Amniotic stem cell (primary cell): ENCODE data around the gene C2orf66.
A peak's percentile ranks its signal among the peaks of the same experiment; 100 is the strongest.

ENCODE experiments used
- DNase-seq: peaks from one replicate; lab custom pipeline; 2025; lab: John Stamatoyannopoulos, UW

C2orf66 gene

DNA sequence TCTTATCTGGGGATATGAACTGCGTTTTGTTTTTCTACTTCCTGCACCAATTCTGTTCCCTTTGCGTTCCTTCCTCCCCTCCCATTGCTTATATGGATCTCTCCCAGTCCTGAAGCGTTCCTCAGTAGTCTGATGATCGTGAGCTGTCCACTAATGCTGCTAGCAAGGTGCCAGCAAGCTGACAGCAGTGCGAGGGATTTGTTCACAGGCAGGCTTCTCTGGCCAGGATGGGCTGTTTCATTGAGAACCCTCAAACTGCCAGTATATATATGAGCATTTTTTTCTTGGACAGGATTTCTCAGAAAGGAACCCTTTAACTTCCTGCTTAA is 49.8 kb downstream of the C2orf66 start:
- DNase-seq, result no peak

DNA sequence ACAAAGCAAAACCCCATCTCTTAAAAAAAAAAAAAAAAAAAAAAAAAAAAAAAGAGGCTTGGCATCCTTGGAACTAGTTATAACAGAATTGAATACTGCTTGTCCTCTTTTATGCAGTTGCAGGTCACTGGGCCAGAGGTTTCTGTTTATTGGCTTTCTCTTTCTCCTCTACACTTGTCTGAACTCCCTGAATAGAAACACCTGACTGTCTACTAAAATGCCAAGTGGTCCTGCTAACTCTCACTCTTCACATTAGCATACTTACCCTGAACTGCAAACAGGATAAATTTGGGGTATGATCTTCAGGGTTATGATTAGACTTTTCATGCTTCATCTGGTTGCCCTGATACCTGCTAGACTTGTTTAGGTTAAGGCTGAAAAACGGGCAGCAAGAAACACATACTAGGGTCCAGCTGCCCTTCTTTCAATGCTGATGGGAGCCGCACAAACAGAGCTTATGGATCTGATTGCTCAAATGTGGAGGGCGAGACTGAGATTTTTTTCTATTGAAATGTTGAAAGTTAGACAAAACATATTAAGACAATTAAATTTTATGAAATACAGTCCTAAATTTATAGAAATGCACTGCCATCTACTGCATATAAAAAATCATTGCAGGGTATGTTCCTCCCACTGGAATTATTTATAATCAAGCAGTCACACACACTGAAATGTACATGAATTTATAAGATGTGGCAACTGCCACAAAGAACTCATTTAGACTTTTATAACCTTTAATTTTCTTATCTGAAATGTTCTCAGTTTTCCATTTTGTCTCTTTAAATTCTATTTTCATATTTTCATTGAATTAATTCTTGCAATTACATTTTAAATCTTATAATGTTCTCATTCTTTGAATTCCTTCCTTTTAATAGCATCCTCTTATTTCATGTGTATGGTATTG is 50.4 kb downstream of the C2orf66 start:
- DNase-seq, result peak; percentile 14
